ENCODE data around the gene NPEPL1.

NPEPL1 gene

DNA sequence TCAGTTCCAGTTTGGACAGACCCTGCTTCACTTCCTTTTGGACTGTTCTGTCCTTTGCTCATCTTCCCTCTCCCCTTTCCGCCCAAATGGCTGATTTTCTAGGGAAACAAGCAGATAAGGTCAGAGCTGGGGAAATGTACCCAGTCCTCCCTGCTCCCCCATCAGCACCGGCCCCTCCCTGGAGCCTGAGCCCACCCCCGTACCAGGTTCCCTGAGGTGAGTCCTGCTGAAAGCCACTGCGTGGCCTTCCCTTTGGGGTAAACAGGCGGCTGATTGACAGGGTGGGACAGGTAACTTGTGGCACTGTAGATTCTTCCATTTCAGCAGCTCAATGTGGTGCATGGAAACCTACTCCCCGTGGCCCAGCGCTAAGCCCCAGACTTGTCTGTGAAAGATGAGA is 70.5 kb downstream of the NPEPL1 start:
- CTCF ChIA-PET, result no interaction called here
- no peak for DNase-seq (ENCODE audit: low read depth, low spot score)
- POLR2A ChIA-PET, result no interaction called here
- TF ChIP-seq, protein P1, sequence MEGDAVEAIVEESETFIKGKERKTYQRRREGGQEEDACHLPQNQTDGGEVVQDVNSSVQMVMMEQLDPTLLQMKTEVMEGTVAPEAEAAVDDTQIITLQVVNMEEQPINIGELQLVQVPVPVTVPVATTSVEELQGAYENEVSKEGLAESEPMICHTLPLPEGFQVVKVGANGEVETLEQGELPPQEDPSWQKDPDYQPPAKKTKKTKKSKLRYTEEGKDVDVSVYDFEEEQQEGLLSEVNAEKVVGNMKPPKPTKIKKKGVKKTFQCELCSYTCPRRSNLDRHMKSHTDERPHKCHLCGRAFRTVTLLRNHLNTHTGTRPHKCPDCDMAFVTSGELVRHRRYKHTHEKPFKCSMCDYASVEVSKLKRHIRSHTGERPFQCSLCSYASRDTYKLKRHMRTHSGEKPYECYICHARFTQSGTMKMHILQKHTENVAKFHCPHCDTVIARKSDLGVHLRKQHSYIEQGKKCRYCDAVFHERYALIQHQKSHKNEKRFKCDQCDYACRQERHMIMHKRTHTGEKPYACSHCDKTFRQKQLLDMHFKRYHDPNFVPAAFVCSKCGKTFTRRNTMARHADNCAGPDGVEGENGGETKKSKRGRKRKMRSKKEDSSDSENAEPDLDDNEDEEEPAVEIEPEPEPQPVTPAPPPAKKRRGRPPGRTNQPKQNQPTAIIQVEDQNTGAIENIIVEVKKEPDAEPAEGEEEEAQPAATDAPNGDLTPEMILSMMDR (IDR thresholded peaks at IDR 0.05; ENCODE audit: insufficient read depth, low read length, missing control alignments), result no peak
- H3K4me3 ChIP-seq (ENCODE audit: low read depth, low read length), result no peak overlapping the region
